Ovary (tissue), 9 donors: ENCODE measurements around the gene CACNA1D. TPM values are rescaled to one million over a fixed set of nuclear protein-coding genes. Genes with fewer than 3 reads are reported as not detected.

Experiments used
- DNase-seq, 5 donors: peaks; one replicate each; pipeline ENCODE4 v3.0.0-alpha.2; 2019 to 2020
- H3K27ac ChIP-seq, 2 donors: fragments of 200-600 bp; one replicate each; pipeline versions ENCODE4 v1.5.1 to v1.8.0; 2019 to 2022
- H3K27me3 ChIP-seq: fragments of 200-600 bp; one replicate; pipeline ENCODE4 v1.8.0; 2022
- H3K36me3 ChIP-seq: fragments of 200-600 bp; sonication (generic); one replicate; pipeline ENCODE4 v1.5.1; 2019
- H3K4me1 ChIP-seq: one replicate; pipeline ENCODE4 v1.8.1; 2013; ENCODE audit warnings: mild to moderate bottlenecking, moderate library complexity; ENCODE audit not compliant: insufficient read depth
- H3K4me3 ChIP-seq: fragments of 200-600 bp; sonication (generic); one replicate; pipeline ENCODE4 v1.5.1; 2017
- H3K9me3 ChIP-seq, 2 donors: fragments of 200-600 bp in 1 of 2; sonication (generic) in 1 of 2; one replicate each; pipeline versions ENCODE4 v1.5.1 to v1.8.1; 2013 to 2019; ENCODE audit warnings: mild to moderate bottlenecking in 1 of 2, moderate library complexity in 1 of 2
- EP300 ChIP-seq: sonication (generic); formaldehyde crosslinking; IDR thresholded peaks from one replicate; pipeline ENCODE4 v1.6.1; 2017; ENCODE audit warnings: antibody characterized with exemption
- POLR2A ChIP-seq: fragments of 450-650 bp; IDR thresholded peaks from one replicate; pipeline ENCODE4 v1.6.1; 2017; ENCODE audit warnings: antibody characterized with exemption, mild to moderate bottlenecking, moderate library complexity
- WGBS, 3 donors: extraction: QIAGEN DNeasy Blood & Tissue Kit in 1 of 3; methylation state at CpG; one replicate each; pipeline versions ENCODE4 v1.1.5 to v1.1.7; 2013 to 2017; 5-methylcytosine and 5-hydroxymethylcytosine counted together
- intact Hi-C, 4 donors: fragments of 100-400 bp; cut with DNase I; formaldehyde crosslinking; loops; one replicate each; pipeline versions ENCODE4 v1.11.0 to v1.15.1; 2022 to 2023
- polyA plus RNA-seq, 2 donors: library from polyadenylated mRNA; stranded (reverse); fragments of 200-250 nt in 1 of 2; fragments of 350-450 nt in 1 of 2; fragmentation: Illumina TruSeq in 1 of 2; extraction: RNeasy Lipid Tissue Mini Kit (QIAGEN cat#74804) in 1 of 2; gene quantifications; one replicate each; pipeline ENCODE4 v1.2.3, GENCODE V29; 2013 to 2014
- total RNA-seq, 7 donors: library from RNA; depleted of rRNA in 2 of 7; stranded (reverse); fragments of >200 nt in 2 of 7; fragmentation: NEBNext Ultra II Directional in 3 of 7; extraction: Animal tissue kit (Norgen Biotek cat#: 25700) in 3 of 7; gene quantifications; one replicate each; pipeline versions ENCODE4 v1.1.0 to v1.2.4, GENCODE V29; 2016 to 2023
- TF ChIP-seq, protein P1 (sequence below), 3 donors: fragments of 450-650 bp in 2 of 3; fragments of 200-600 bp in 1 of 3; IDR thresholded peaks; one replicate each; pipeline versions ENCODE4 v1.5.1 to v1.8.0; 2016 to 2022; ENCODE audit warnings: antibody characterized with exemption in 3 of 3, mild to moderate bottlenecking in 1 of 3
- donor health status: DM: no; HTN: no; CAD: no; lungs with moderate emphysema.
- donor health status: DM: no; HTN: no; CAD: no.
- donor health status: Bipolar disorder and iron deficiency.
- donor health status: DM: yes; HTN: yes; CAD: no.
- donor health status: DM: no; HTN: no; CAD: no.
- donor health status: DM: yes; HTN: yes; CAD: no.

The CACNA1D gene
- total and polyA plus RNA-seq, 9 donors = 0.23 to 9.3 (median 5.1) TPM

DNA sequence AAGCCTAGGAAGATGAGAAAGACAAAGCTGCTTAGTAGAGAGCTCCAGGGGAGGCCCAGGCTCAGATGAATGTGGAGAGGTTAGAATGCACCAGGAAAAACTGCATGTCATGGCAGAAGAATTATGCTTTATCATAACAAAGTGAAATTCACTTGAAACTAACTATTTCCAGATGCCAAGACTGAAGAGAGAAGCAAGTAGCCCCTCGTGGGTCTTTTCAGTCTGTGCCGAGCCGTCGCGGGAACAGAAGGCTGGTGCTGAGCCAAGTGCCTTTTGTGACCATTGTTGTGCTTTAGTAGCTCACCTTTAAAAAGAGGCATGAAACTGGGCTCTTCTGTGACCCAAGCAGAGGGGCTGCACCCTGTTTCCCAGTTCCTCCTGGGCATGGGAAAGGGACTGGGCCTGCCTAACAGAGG, 278.6 kb downstream of the CACNA1D start:
- H3K36me3 ChIP-seq = no peaks in the 10 kb centered on the region
- TF ChIP-seq POLR2A (no peak), EP300 (no peak)
- TF ChIP-seq, protein P1, sequence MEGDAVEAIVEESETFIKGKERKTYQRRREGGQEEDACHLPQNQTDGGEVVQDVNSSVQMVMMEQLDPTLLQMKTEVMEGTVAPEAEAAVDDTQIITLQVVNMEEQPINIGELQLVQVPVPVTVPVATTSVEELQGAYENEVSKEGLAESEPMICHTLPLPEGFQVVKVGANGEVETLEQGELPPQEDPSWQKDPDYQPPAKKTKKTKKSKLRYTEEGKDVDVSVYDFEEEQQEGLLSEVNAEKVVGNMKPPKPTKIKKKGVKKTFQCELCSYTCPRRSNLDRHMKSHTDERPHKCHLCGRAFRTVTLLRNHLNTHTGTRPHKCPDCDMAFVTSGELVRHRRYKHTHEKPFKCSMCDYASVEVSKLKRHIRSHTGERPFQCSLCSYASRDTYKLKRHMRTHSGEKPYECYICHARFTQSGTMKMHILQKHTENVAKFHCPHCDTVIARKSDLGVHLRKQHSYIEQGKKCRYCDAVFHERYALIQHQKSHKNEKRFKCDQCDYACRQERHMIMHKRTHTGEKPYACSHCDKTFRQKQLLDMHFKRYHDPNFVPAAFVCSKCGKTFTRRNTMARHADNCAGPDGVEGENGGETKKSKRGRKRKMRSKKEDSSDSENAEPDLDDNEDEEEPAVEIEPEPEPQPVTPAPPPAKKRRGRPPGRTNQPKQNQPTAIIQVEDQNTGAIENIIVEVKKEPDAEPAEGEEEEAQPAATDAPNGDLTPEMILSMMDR (IDR thresholded peaks at IDR 0.05) = no peak
- H3K27ac ChIP-seq = no peak overlapping the region
- 9 to 19% (median 14%) methylated on average over 5 of the region's 5 CpGs for WGBS, 3 donors
- H3K4me1 ChIP-seq = peaks cover 9% of the 10 kb centered on the region
- intact Hi-C loops = no loop called here
- H3K9me3 ChIP-seq = no peaks in the 10 kb centered on the region
- no peaks in the 10 kb centered on the region for H3K27me3 ChIP-seq
- peak in 1 of 5 donors; percentile 44 for DNase-seq
- H3K4me3 ChIP-seq = no peak overlapping the region

DNA sequence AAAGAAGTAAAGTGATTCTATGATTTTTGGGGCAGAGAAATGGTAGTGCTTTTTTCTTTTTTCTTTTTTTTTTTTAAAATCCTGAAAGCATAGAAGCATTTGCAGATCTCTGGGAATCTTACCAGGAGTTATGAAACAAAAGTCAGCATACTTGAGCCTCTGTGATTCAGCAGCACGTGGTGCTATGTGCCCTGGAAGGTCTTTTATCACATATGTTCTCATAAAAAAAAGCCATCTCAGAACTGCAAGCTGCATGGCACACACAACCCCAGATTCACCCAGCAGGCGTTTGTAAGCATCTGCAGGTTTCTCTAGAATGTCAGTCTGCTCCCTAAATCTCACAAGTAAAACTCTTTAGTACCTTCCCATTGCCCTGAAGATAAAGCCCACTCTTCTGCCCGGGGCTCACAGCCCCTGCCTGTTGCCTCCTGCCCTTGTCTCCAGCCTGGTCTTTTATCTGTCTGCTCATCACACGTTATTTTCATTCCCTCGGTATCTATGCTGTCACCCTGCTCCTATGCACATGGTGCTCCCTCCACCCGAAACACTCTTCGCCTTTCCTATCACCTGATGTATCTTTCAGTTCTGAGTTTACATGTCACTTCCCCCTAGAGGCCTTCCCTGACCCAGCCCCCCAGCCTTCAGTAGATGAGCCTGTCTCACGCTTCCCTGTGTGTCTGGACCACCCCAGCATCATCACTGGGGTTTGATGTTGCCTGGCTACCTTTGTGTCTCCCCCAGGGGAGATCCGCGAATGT, 279.4 kb downstream of the CACNA1D start:
- WGBS, 3 donors = 54 to 58% (median 56%) methylated on average over 10 of the region's 10 CpGs
- no peak overlapping the region for H3K4me3 ChIP-seq
- H3K9me3 ChIP-seq = no peaks in the 10 kb centered on the region
- H3K27ac ChIP-seq = no peak overlapping the region
- no peaks in the 10 kb centered on the region for H3K36me3 ChIP-seq
- intact Hi-C loops = no loop called here
- TF ChIP-seq, protein P1 (IDR thresholded peaks at IDR 0.05) = no peak
- no peak for TF ChIP-seq POLR2A
- no peak for TF ChIP-seq EP300
- no peaks in the 10 kb centered on the region for H3K27me3 ChIP-seq
- H3K4me1 ChIP-seq = peaks cover 9% of the 10 kb centered on the region
- DNase-seq = peak in 4 of 5 donors; percentile 40 to 56 (median 48)

DNA sequence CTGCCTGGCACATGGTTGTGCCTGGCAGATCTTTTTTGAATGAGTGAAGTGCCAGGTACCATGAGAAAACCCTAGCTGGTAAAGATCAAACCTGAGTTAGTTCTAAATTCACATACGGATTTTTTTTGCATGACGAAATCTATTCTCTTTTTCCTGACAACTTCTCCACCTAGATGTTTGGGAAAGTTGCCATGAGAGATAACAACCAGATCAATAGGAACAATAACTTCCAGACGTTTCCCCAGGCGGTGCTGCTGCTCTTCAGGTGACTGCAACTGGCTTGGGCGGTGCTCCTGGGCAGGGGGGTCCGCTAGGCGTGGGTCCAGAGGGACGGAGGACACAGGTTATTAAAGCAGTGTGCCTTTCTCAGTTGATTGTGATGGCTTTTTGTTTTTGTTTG, 280.0 kb downstream of the CACNA1D start:
- intact Hi-C loops = no loop called here
- Histone ChIP-seq H3K9me3 (no peaks in the 10 kb centered on the region), H3K27me3 (no peaks in the 10 kb centered on the region), H3K36me3 (no peaks in the 10 kb centered on the region), H3K4me1 (peaks cover 9% of the 10 kb centered on the region), H3K27ac (no peak overlapping the region), H3K4me3 (no peak overlapping the region)
- WGBS, 3 donors = 90 to 91% (median 90%) methylated on average over 8 of the region's 8 CpGs
- TF ChIP-seq POLR2A (no peak), EP300 (no peak)
- TF ChIP-seq, protein P1 (IDR thresholded peaks at IDR 0.05) = no peak
- no peak for DNase-seq

DNA sequence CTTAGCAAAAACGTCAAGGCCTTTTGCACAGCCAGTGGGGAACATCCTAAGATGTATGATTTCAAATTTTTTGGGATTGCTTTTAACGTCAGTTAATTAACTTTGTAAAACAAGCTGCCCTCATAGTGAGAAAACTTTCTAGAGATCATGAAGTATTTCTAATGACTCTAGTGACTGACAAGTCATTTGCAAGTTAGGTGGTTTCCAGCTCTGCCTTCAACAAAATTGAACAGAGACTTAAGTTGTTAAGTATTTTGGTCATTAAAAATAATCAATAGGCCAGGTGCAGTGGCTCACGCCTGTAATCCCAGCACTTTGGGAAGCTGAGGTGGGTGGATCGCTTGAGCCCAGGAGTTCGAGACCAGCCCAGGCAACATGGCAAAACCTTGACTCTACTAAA, 280.6 kb downstream of the CACNA1D start:
- H3K4me3 ChIP-seq = no peak overlapping the region
- intact Hi-C loops = no loop called here
- no peak for DNase-seq
- peaks cover 9% of the 10 kb centered on the region for H3K4me1 ChIP-seq
- no peaks in the 10 kb centered on the region for H3K9me3 ChIP-seq
- H3K27ac ChIP-seq = no peak overlapping the region
- TF ChIP-seq, protein P1 (IDR thresholded peaks at IDR 0.05) = no peak
- TF ChIP-seq EP300 = no peak
- no peak for TF ChIP-seq POLR2A
- H3K27me3 ChIP-seq = no peaks in the 10 kb centered on the region
- 83 to 87% (median 86%) methylated on average over 5 of the region's 5 CpGs for WGBS, 3 donors
- H3K36me3 ChIP-seq = no peaks in the 10 kb centered on the region
